Stimulated activated naive CD8-positive, alpha-beta T cell treated with anti-CD3 and anti-CD28 coated beads, Interleukin-15, Interleukin-2, amounts not matched to agents 100 ng/mL and 50 ng/mL, for 24 hours (primary cell): ENCODE data around the gene ISCA2.
"Not testable (repeated sequence)": the region's sequence is repeated elsewhere in the genome, so short reads cannot be mapped to it uniquely, and the experiment has no call there.

Experiments
- H3K27ac Mint-ChIP-seq: one replicate; pipeline ENCODE4 v1.8.0; 2021; ENCODE audit warnings: mild to moderate bottlenecking, mixed read lengths
- H3K27me3 Mint-ChIP-seq: one replicate; pipeline ENCODE4 v1.8.0; 2021; ENCODE audit warnings: mixed read lengths
- H3K36me3 Mint-ChIP-seq: one replicate; pipeline ENCODE4 v1.8.0; 2021; ENCODE audit warnings: low read depth, mixed read lengths
- H3K4me1 Mint-ChIP-seq: one replicate; pipeline ENCODE4 v1.8.0; 2021; ENCODE audit warnings: low read depth, mixed read lengths
- H3K4me3 Mint-ChIP-seq: one replicate; pipeline ENCODE4 v1.8.0; 2021; ENCODE audit warnings: mild to moderate bottlenecking, mixed read lengths
- H3K9me3 Mint-ChIP-seq: one replicate; pipeline ENCODE4 v1.8.0; 2021; ENCODE audit warnings: mixed read lengths

The ISCA2 gene

GRCh38 chr14:74524812-74525135 is 31.2 kb downstream of the ISCA2 start:
- Mint-ChIP-seq H3K4me1 (no peaks in the 10 kb centered on the region), H3K4me3 (no peak overlapping the region), H3K36me3 (no peaks in the 10 kb centered on the region), H3K9me3 (no peaks in the 10 kb centered on the region), H3K27ac (no peak overlapping the region), H3K27me3 (no peaks in the 10 kb centered on the region)

GRCh38 chr14:74525361-74525851 is 31.8 kb downstream of the ISCA2 start:
- H3K27ac Mint-ChIP-seq, result no peak overlapping the region
- no peaks in the 10 kb centered on the region for H3K27me3 Mint-ChIP-seq
- H3K36me3 Mint-ChIP-seq, result no peaks in the 10 kb centered on the region
- no peak overlapping the region for H3K4me3 Mint-ChIP-seq
- no peaks in the 10 kb centered on the region for H3K4me1 Mint-ChIP-seq
- H3K9me3 Mint-ChIP-seq, result no peaks in the 10 kb centered on the region

- Mint-ChIP-seq H3K4me1 (no peaks in the 10 kb centered on the region), H3K4me3 (no peak overlapping the region), H3K27ac (no peak overlapping the region), H3K27me3 (no peaks in the 10 kb centered on the region), H3K9me3 (no peaks in the 10 kb centered on the region), H3K36me3 (no peaks in the 10 kb centered on the region)
These were observed 33.5 kb downstream of the ISCA2 start for GRCh38 chr14:74526854-74527585.

GRCh38 chr14:74527736-74528280 is 34.2 kb downstream of the ISCA2 start:
- Mint-ChIP-seq H3K9me3 (no peaks in the 10 kb centered on the region), H3K27ac (no peak overlapping the region), H3K36me3 (no peaks in the 10 kb centered on the region), H3K27me3 (no peaks in the 10 kb centered on the region), H3K4me1 (no peaks in the 10 kb centered on the region), H3K4me3 (no peak overlapping the region)

- H3K9me3 Mint-ChIP-seq, result no peaks in the 10 kb centered on the region
- no peak overlapping the region for H3K4me3 Mint-ChIP-seq
- H3K27me3 Mint-ChIP-seq, result no peaks in the 10 kb centered on the region
- H3K4me1 Mint-ChIP-seq, result no peaks in the 10 kb centered on the region
- no peak overlapping the region for H3K27ac Mint-ChIP-seq
- H3K36me3 Mint-ChIP-seq, result no peaks in the 10 kb centered on the region
These were observed 34.8 kb downstream of the ISCA2 start for GRCh38 chr14:74528406-74528805.

- Mint-ChIP-seq H3K4me1 (no peaks in the 10 kb centered on the region), H3K9me3 (no peaks in the 10 kb centered on the region), H3K27ac (no peak overlapping the region), H3K27me3 (no peaks in the 10 kb centered on the region), H3K36me3 (no peaks in the 10 kb centered on the region), H3K4me3 (no peak overlapping the region)
These were observed 35.3 kb downstream of the ISCA2 start for GRCh38 chr14:74528886-74529285.

- Mint-ChIP-seq H3K4me1 (no peaks in the 10 kb centered on the region), H3K36me3 (no peaks in the 10 kb centered on the region), H3K9me3 (no peaks in the 10 kb centered on the region), H3K27ac (no peak overlapping the region), H3K4me3 (no peak overlapping the region), H3K27me3 (no peaks in the 10 kb centered on the region)
These were observed 37.4 kb downstream of the ISCA2 start for GRCh38 chr14:74531006-74531405.

GRCh38 chr14:74531467-74531866 is 37.9 kb downstream of the ISCA2 start:
- H3K9me3 Mint-ChIP-seq, result no peaks in the 10 kb centered on the region
- H3K4me1 Mint-ChIP-seq, result no peaks in the 10 kb centered on the region
- H3K36me3 Mint-ChIP-seq, result no peaks in the 10 kb centered on the region
- H3K27me3 Mint-ChIP-seq, result no peaks in the 10 kb centered on the region
- H3K4me3 Mint-ChIP-seq, result no peak overlapping the region
- H3K27ac Mint-ChIP-seq, result no peak overlapping the region

GRCh38 chr14:74532246-74532645 is 38.7 kb downstream of the ISCA2 start:
- Mint-ChIP-seq H3K27me3 (no peaks in the 10 kb centered on the region), H3K36me3 (no peaks in the 10 kb centered on the region), H3K4me1 (no peaks in the 10 kb centered on the region), H3K9me3 (no peaks in the 10 kb centered on the region), H3K27ac (no peak overlapping the region), H3K4me3 (no peak overlapping the region)

GRCh38 chr14:74533576-74533975 is 40.0 kb downstream of the ISCA2 start:
- H3K27ac Mint-ChIP-seq, result no peak overlapping the region
- H3K9me3 Mint-ChIP-seq, result no peaks in the 10 kb centered on the region
- no peaks in the 10 kb centered on the region for H3K36me3 Mint-ChIP-seq
- H3K27me3 Mint-ChIP-seq, result no peaks in the 10 kb centered on the region
- no peaks in the 10 kb centered on the region for H3K4me1 Mint-ChIP-seq
- no peak overlapping the region for H3K4me3 Mint-ChIP-seq

- no peaks in the 10 kb centered on the region for H3K4me1 Mint-ChIP-seq
- no peak overlapping the region for H3K4me3 Mint-ChIP-seq
- H3K9me3 Mint-ChIP-seq, result no peaks in the 10 kb centered on the region
These were observed 42.3 kb downstream of the ISCA2 start for GRCh38 chr14:74535756-74536325.

GRCh38 chr14:74536336-74536735 is 42.8 kb downstream of the ISCA2 start:
- not testable (repeated sequence) for H3K27ac Mint-ChIP-seq, H3K4me3 Mint-ChIP-seq, H3K27me3 Mint-ChIP-seq, H3K36me3 Mint-ChIP-seq, H3K9me3 Mint-ChIP-seq, H3K4me1 Mint-ChIP-seq

More at GRCh38 chr14:74535756-74536325, 42.3 kb downstream of the ISCA2 start:
- no peaks in the 10 kb centered on the region for H3K36me3 Mint-ChIP-seq
- no peaks in the 10 kb centered on the region for H3K27me3 Mint-ChIP-seq
- H3K27ac Mint-ChIP-seq, result no peak overlapping the region

GRCh38 chr14:74538411-74539391 is 45.1 kb downstream of the ISCA2 start:
- Mint-ChIP-seq H3K4me1 (no peaks in the 10 kb centered on the region), H3K27ac (no peak overlapping the region), H3K27me3 (no peaks in the 10 kb centered on the region), H3K4me3 (no peak overlapping the region), H3K36me3 (no peaks in the 10 kb centered on the region), H3K9me3 (no peaks in the 10 kb centered on the region)

- no peaks in the 10 kb centered on the region for H3K9me3 Mint-ChIP-seq
- H3K36me3 Mint-ChIP-seq, result no peaks in the 10 kb centered on the region
- no peaks in the 10 kb centered on the region for H3K27me3 Mint-ChIP-seq
- H3K4me1 Mint-ChIP-seq, result no peaks in the 10 kb centered on the region
- no peak overlapping the region for H3K27ac Mint-ChIP-seq
- H3K4me3 Mint-ChIP-seq, result no peak overlapping the region
These were observed 45.9 kb downstream of the ISCA2 start for GRCh38 chr14:74539503-74539902.

- no peaks in the 10 kb centered on the region for H3K36me3 Mint-ChIP-seq
These were observed 47.7 kb downstream of the ISCA2 start for GRCh38 chr14:74541225-74541624.

More at GRCh38 chr14:74541225-74541624, 47.7 kb downstream of the ISCA2 start:
- Mint-ChIP-seq H3K27me3 (no peaks in the 10 kb centered on the region), H3K27ac (no peak overlapping the region), H3K4me3 (no peak overlapping the region), H3K9me3 (no peaks in the 10 kb centered on the region), H3K4me1 (no peaks in the 10 kb centered on the region)
